ENCODE data around the gene SLIT3. TPM values are rescaled to one million over a fixed set of nuclear protein-coding genes. Genes with fewer than 3 reads are reported as not detected.

SLIT3 gene
- polyA plus RNA-seq, 1 of the 3 experiments (the other 2 are of a cell fraction), result 119 TPM

DNA sequence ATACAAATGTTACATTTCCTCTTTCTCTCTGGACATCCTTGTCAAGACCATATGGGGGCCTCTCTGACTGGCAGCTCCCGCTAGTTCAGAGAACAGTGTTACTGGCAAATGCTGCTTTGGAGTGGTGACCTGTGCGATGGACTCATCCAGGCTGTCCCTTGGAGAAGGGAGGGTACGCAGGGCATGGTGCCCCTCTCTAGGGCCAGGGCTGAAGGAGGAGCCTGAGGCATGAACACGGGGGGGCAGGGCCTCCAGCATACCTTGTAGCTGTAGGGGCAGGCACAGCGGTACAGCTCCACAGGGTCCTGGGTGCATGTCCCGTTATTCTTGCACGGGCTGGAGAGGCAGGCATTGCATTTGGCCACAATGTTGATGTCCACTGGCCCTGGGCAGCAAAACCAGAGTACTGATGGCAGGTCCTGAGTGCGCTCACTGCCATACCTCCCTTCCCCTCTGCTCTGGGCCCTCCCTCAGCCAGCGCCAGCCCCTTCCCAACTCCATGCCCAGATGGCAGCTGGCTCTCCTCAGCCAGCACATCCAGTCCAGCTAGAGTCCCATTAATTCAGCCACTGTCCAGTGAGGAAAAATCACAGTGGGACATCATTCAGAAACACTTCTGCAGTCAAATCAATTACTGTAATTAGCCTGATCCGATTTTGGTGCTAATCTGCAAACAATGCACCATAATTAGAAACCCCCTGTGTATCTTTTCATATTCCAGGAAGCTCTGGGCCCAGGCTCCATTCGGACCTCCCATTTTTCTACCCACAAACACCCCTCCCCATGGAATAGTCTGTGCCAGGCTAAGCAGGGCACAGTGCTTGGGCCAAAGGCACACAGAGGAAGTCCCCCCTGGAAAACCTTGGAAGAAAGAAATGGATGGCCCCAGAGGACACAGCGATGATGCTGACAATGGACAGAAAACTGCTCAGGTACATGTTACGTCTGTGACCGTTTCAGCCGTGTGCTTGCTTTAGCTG is 592.9 kb downstream of the SLIT3 start:
- no peak overlapping the region for H3K4me2 ChIP-seq
- POLR2A ChIA-PET, result no interaction called here
- H2AFZ ChIP-seq (ENCODE audit: low read depth), result no peak overlapping the region
- CTCF ChIA-PET, result interaction anchor here (1.0 to 1.9 kb wide), 7 partner anchors 10 to 280 kb away, joined by 3 to 6 read pairs (median 5); no protein-coding TSS in a partner anchor
- H3K9me2 ChIP-seq, result no peaks in the 10 kb centered on the region
- H3K4me3 ChIP-seq (ENCODE audit: low read depth in 2 of 2, low read length in 1 of 2), result no peak overlapping the region
- peaks cover 3 to 30% of the 10 kb centered on the region in 2 experiments; a peak in 3 of 4 replicates for H3K4me1 ChIP-seq (ENCODE audit: control insufficient read depth in 1 of 2, insufficient read depth in 2 of 2, low read depth in 1 of 2, low read length in 1 of 2)
- no peaks in the 10 kb centered on the region for H3K9me3 ChIP-seq
- peak overlapping the region in 1 of 2 experiments; percentile 63; a peak in 2 of 4 replicates for H3K27ac ChIP-seq (ENCODE audit: low read depth in 2 of 2, low read length in 1 of 2)
- no peak for TF ChIP-seq SMC3 (IDR thresholded peaks at IDR 0.05; ENCODE audit: low read depth, low read length)
- TF ChIP-seq PBX3 (IDR thresholded peaks at IDR 0.05), result no peak
- TF ChIP-seq ELF1 (IDR thresholded peaks at IDR 0.05), result no peak
- no peak for TF ChIP-seq MAX (IDR thresholded peaks at IDR 0.05; ENCODE audit: low read depth)
- TF ChIP-seq, protein P1, sequence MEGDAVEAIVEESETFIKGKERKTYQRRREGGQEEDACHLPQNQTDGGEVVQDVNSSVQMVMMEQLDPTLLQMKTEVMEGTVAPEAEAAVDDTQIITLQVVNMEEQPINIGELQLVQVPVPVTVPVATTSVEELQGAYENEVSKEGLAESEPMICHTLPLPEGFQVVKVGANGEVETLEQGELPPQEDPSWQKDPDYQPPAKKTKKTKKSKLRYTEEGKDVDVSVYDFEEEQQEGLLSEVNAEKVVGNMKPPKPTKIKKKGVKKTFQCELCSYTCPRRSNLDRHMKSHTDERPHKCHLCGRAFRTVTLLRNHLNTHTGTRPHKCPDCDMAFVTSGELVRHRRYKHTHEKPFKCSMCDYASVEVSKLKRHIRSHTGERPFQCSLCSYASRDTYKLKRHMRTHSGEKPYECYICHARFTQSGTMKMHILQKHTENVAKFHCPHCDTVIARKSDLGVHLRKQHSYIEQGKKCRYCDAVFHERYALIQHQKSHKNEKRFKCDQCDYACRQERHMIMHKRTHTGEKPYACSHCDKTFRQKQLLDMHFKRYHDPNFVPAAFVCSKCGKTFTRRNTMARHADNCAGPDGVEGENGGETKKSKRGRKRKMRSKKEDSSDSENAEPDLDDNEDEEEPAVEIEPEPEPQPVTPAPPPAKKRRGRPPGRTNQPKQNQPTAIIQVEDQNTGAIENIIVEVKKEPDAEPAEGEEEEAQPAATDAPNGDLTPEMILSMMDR (IDR thresholded peaks at IDR 0.05), result no peak
- TF ChIP-seq IRF3 (IDR thresholded peaks at IDR 0.05; ENCODE audit: low read depth, low read length), result no peak
- no peak for TF ChIP-seq MEF2A (IDR thresholded peaks at IDR 0.05; ENCODE audit: borderline replicate concordance, low read depth)
- TF ChIP-seq NFIC (IDR thresholded peaks at IDR 0.05; ENCODE audit: borderline replicate concordance), result no peak
- no peak for TF ChIP-seq USF2 (IDR thresholded peaks at IDR 0.05; ENCODE audit: borderline replicate concordance, low read depth, low read length)
- no peak for TF ChIP-seq TAF1 (IDR thresholded peaks at IDR 0.05; ENCODE audit: borderline replicate concordance, low read depth, low read length)
- no peak for TF ChIP-seq CHD2 (IDR thresholded peaks at IDR 0.05; ENCODE audit: low read length, partially characterized antibody)
- TF ChIP-seq NRF1 (IDR thresholded peaks at IDR 0.05; ENCODE audit: low read depth, low read length), result no peak
- no peak for TF ChIP-seq JUND (IDR thresholded peaks at IDR 0.05)
- peaks cover 10% of the 10 kb centered on the region for H3F3A ChIP-seq (replicated peaks; ENCODE audit: insufficient read depth)
- H3K36me3 ChIP-seq (replicated peaks in 1 of 2; ENCODE audit: control insufficient read depth in 1 of 2, insufficient read depth in 2 of 2, low read length in 1 of 2), result peaks cover 6 to 84% of the 10 kb centered on the region in 2 experiments
- WGBS (ENCODE audit: low lambda C conversion rate), result 91% methylated on average over 13 of the region's 15 CpGs
- H3K79me2 ChIP-seq (ENCODE audit: insufficient read depth), result no peaks in the 10 kb centered on the region
- no peak overlapping the region for H3K9ac ChIP-seq
- no peak for DNase-seq
- H3K27me3 ChIP-seq (ENCODE audit: insufficient read depth), result no peaks in the 10 kb centered on the region
- no peaks in the 10 kb centered on the region for H4K20me1 ChIP-seq (ENCODE audit: insufficient read depth)

Data from SK-N-SH (cell line).